Subcutaneous adipose tissue (tissue), 4 donors: ENCODE measurements around the gene CSNK1G1. TPM values are rescaled to one million over a fixed set of nuclear protein-coding genes. Genes with fewer than 3 reads are reported as not detected.

Experiments
- total RNA-seq, 4 donors: library from RNA; depleted of rRNA; stranded (reverse); fragments of >200 nt; gene quantifications; one replicate each; pipeline ENCODE4 v1.1.0, GENCODE V29; 2016
- TF ChIP-seq, protein P1 (sequence below): fragments of 450-650 bp; IDR thresholded peaks from one replicate; pipeline ENCODE4 v1.5.1; 2016; ENCODE audit warnings: low read depth, mild to moderate bottlenecking, control low read depth, antibody characterized with exemption, moderate library complexity

The CSNK1G1 gene
- total RNA-seq, 4 donors from 2014 or later = 13.0 to 26.7 (median 16.2) TPM

DNA sequence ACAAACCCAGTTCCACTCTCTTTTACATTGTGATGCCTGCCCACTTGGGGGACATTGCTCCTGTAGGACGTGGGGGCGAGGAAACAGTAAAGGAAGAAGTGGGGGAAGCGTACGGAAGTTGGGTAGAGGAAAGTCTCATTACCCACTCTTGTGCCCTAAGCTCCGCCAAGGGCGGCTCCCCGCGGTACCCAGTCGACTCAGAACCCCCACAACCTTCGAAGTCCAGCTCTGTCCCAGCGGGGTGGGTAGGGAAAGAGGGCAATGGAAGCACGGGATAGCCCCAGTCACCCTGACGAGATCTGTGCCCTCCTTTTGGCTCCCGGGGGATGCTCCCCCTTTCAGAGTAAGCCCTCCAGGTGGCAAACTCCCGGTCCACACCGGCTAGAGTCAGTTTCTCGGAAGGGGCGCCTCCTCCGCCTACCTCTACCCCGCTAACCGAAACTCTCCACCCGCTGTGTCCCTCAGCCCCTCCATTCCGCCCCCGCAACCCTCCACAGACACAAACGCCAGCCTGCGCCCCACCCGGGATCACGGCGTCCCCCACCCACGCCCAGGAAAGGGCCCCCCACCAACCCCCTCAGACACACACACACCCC, 527 bp downstream of the CSNK1G1 start:
- TF ChIP-seq, protein P1, sequence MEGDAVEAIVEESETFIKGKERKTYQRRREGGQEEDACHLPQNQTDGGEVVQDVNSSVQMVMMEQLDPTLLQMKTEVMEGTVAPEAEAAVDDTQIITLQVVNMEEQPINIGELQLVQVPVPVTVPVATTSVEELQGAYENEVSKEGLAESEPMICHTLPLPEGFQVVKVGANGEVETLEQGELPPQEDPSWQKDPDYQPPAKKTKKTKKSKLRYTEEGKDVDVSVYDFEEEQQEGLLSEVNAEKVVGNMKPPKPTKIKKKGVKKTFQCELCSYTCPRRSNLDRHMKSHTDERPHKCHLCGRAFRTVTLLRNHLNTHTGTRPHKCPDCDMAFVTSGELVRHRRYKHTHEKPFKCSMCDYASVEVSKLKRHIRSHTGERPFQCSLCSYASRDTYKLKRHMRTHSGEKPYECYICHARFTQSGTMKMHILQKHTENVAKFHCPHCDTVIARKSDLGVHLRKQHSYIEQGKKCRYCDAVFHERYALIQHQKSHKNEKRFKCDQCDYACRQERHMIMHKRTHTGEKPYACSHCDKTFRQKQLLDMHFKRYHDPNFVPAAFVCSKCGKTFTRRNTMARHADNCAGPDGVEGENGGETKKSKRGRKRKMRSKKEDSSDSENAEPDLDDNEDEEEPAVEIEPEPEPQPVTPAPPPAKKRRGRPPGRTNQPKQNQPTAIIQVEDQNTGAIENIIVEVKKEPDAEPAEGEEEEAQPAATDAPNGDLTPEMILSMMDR = no peak

DNA sequence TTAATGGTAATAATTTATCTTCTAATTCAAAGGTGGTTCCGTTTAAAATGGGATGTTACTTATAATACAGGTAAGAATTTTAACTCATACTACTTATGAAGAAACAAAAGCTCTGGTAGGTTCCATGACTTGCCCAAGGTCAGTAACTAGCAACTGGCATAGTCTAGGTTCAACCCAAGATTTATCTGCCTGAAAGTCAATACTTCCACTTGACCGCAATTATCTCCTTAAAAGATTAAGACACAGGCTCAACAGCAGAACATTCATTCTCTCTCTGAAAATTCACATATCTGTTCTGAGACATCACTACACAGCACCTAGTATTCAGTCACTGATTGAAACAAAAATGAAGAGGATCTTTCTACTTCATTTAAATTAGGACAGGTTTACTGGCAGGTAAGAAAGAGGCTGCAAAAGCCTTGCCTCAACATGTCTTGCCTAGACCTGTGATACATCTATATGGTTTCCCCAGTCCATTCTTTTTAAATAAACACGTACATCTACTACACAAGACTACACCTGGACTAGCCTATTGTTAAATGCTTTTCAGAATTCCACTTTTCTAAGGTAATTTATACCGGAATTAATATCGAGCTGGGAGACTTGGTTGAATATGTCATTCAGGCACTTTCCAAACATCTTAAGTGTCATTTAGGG, 1.2 kb downstream of the CSNK1G1 start:
- TF ChIP-seq, protein P1 = no peak

DNA sequence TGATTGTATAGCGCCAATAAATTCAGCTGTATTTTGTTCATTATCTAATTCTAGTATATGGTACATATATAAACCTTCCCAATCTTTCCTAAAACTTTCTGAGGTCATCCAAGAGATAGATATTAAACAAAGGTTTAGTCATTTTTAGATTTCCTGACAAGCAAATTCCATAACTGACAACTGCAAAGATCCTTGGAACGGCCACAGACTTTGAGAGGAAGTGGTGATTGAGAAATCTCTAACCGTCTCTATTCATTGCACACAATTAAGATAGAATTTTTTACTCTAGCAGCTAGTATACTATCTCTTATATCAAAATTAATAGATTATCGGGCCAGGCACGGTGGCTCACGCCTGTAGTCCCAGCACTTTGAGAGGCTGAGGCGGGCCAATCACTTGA, 4.7 kb downstream of the CSNK1G1 start:
- TF ChIP-seq, protein P1 = no peak

DNA sequence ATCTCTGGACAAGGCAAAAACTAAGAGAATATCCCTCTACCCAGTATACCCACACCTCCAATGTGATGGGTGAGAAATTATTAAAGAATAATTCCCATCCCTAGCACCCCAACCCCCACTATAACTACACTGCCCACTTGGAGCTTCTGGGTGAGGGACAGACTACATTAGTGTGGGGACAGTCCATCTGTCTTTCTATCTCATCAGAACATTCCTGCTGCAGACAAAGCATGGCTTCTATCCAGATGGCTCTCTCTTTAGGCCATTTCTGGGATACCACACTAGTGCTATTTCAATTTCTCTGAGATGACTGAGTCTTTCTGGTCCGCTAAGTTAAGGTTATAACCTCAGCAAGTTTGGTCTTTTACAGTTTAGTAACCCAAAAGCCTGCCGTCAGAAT, 6.6 kb downstream of the CSNK1G1 start:
- TF ChIP-seq, protein P1 = no peak

DNA sequence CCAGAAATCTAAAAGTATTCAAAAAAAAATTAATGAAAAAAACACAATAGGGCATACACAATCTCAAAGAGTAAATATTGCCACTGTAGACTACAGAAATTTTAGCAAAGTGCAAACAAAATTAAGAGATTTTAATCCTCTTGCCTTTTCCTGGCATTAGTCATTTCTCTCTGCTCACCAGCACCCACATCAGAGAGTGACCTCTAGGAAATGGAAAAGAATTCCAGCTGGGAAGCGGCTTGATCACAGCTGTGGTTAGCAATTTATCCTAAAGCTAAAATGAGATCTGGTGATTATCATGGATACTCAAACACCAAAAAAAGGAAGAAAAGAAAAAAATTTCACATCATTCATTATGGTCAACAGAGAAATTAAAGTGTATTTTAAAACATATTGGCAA, 7.5 kb downstream of the CSNK1G1 start:
- TF ChIP-seq, protein P1 = no peak

DNA sequence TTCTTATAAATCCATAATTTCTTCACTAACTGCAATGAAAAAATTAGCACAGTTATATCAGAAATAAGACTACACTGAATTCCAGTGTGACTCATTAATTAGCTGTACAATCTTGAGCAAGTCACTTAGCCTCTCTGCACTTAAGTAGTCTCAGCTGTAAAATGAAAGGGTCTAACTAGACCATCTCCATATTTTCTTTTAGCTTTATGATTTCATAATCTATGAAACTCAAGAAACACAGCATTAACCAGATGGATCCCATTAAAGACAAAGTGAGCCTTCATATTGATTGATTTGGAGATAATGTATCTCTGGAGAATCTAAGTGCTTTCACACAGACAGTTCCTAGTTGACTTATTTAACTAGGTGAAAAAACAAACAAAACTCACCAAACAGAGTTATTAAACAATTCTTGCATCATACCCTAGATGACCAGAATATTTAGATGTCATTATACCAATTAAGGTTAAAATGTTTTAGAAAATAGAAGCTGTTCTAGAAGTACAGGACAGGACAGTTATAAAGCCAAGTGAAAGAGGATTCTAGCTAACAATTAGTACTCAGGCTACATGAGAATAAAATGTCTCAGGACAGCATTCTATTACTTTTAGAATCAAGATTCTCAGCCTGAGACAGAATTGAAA, 11.2 kb downstream of the CSNK1G1 start:
- TF ChIP-seq, protein P1 = no peak

DNA sequence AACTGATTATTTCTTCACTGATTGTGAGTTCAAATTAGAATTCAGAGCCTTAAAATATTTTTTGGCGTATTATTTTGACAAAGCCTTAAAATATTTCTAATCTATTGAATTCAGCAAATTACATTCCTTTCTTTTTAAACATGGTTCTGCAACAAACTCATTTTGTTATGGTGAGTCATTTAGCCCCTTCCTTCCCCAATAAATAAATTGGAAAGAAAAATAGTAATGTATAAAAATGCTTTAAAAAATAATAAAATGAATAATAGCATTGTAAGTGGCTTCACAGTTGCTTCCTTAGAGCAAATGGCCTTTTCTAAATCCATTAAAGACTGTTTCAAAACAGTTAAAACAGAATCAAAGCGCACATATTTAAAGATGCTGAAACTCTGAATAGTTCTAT, 12.1 kb downstream of the CSNK1G1 start:
- TF ChIP-seq, protein P1 = no peak
